ENCODE results near the gene PARD3B. TPM values are rescaled to one million over a fixed set of nuclear protein-coding genes. Genes with fewer than 3 reads are reported as not detected.

PARD3B gene
- total RNA-seq, 3 donors from 2014 or later = 0.18 to 0.48 (median 0.27) TPM

DNA sequence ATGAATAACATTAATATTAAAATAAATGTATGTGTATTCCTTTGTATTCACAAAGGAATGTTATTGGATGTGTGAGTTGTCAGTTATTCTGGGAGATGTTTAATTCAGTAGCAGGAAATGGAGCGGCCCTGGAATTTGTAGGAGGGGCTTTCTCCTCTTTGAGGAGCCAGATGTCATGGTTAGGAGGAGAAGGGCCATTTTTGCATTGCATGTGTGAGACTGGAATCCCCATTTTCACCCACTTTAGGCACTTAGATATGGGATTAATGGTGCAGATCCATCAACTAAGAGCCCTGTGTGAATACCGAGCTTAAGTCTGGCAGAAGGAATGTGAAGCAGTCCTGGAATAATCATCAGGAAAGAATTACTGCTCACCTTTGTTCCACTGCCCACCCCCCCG is 439.2 kb downstream of the PARD3B start:
- Mint-ChIP-seq H3K27me3 (ENCODE audit: low read depth) (no peaks in the 10 kb centered on the region), H3K36me3 (ENCODE audit: insufficient read depth) (no peaks in the 10 kb centered on the region), H3K4me3 (no peak overlapping the region), H3K4me1 (ENCODE audit: low read depth) (peaks cover 15% of the 10 kb centered on the region), H3K9me3 (peaks cover 4% of the 10 kb centered on the region)
- no peak for ATAC-seq
- no peak for DNase-seq

GRCh38 chr2:204986641-204987040 is 441.4 kb downstream of the PARD3B start:
- no peak for ATAC-seq
- no peaks in the 10 kb centered on the region for H3K36me3 Mint-ChIP-seq (ENCODE audit: insufficient read depth)
- H3K4me3 Mint-ChIP-seq = no peak overlapping the region
- no peaks in the 10 kb centered on the region for H3K9me3 Mint-ChIP-seq
- no peak for DNase-seq
- peaks cover 11% of the 10 kb centered on the region for H3K4me1 Mint-ChIP-seq (ENCODE audit: low read depth)
- no peaks in the 10 kb centered on the region for H3K27me3 Mint-ChIP-seq (ENCODE audit: low read depth)

DNA sequence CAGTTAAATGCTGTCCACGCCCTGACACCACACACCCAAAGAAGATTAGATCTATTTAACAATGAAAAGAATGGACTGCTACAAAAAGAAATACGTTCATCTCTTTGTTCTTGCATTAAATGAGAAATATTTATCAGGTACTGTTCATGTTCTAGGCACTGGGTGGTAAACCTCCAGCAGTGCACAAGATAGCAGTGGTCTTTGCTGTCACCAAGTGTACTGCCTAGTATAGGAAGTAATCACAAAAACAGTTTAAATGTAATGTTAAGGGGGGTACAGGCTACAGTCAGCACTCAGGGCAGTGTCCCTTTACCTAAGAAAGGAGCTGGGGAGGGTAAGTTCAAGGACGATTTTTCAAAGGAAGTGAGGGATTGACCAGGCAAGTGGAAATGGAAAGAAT is 443.6 kb downstream of the PARD3B start:
- H3K4me1 Mint-ChIP-seq (ENCODE audit: low read depth) = peaks cover 2% of the 10 kb centered on the region
- no peaks in the 10 kb centered on the region for H3K27me3 Mint-ChIP-seq (ENCODE audit: low read depth)
- H3K9me3 Mint-ChIP-seq = no peaks in the 10 kb centered on the region
- H3K4me3 Mint-ChIP-seq = no peak overlapping the region
- DNase-seq (no peak), ATAC-seq (no peak)
- no peaks in the 10 kb centered on the region for H3K36me3 Mint-ChIP-seq (ENCODE audit: insufficient read depth)

DNA sequence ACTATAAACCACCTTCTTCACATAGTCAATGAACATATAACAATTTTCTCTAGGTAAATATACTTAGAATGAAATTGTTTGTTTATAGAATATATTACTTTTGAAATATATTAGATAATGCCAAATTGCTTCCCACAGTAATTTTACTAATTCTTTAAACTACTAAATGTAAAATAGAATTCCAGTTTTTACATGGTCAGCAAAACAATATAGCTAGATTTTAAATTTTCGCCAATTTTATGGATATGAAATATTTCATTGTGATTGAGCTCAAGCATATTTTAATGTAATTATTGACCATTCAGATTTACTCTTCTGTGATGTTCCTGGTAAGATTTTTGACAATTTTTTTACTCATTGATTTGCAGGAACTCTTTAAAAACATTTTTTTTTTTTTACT is 444.6 kb downstream of the PARD3B start:
- Mint-ChIP-seq H3K27me3 (ENCODE audit: low read depth) (no peaks in the 10 kb centered on the region), H3K36me3 (ENCODE audit: insufficient read depth) (no peaks in the 10 kb centered on the region), H3K4me3 (no peak overlapping the region), H3K4me1 (ENCODE audit: low read depth) (peaks cover 2% of the 10 kb centered on the region), H3K9me3 (no peaks in the 10 kb centered on the region)
- ATAC-seq (no peak), DNase-seq (no peak)

GRCh38 chr2:205001300-205001966 is 456.2 kb downstream of the PARD3B start:
- ATAC-seq = no peak
- H3K4me3 Mint-ChIP-seq = no peak overlapping the region
- DNase-seq = no peak
- H3K36me3 Mint-ChIP-seq (ENCODE audit: insufficient read depth) = no peaks in the 10 kb centered on the region
- no peaks in the 10 kb centered on the region for H3K9me3 Mint-ChIP-seq
- no peaks in the 10 kb centered on the region for H3K27me3 Mint-ChIP-seq (ENCODE audit: low read depth)
- peaks cover 17% of the 10 kb centered on the region for H3K4me1 Mint-ChIP-seq (ENCODE audit: low read depth)

DNA sequence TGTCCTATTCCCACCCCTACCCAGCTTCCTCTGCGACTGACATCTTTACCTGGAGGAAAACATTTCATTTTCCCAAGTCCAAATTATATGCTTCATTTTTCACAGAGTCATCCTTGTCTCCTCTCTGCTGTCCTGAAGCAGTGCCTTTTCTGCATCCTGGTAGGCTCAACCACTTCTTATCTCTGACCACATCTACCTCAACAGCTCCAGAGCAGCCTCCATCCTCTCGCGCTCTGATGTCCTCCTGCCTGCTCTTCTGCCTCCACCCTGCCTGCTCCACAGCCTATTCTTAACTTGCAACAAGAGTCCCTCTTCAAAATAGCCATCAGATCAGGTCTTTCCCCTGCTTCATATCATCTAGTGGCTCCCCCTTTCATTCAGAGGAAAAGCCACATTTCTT is 457.1 kb downstream of the PARD3B start:
- Mint-ChIP-seq H3K27me3 (ENCODE audit: low read depth) (no peaks in the 10 kb centered on the region), H3K9me3 (no peaks in the 10 kb centered on the region), H3K36me3 (ENCODE audit: insufficient read depth) (no peaks in the 10 kb centered on the region), H3K4me3 (no peak overlapping the region), H3K4me1 (ENCODE audit: low read depth) (peaks cover 21% of the 10 kb centered on the region)
- ATAC-seq (no peak), DNase-seq (no peak)

GRCh38 chr2:205003288-205003687 is 458.0 kb downstream of the PARD3B start:
- no peak for DNase-seq
- peaks cover 23% of the 10 kb centered on the region for H3K4me1 Mint-ChIP-seq (ENCODE audit: low read depth)
- H3K9me3 Mint-ChIP-seq = no peaks in the 10 kb centered on the region
- H3K4me3 Mint-ChIP-seq = no peak overlapping the region
- ATAC-seq = no peak
- H3K36me3 Mint-ChIP-seq (ENCODE audit: insufficient read depth) = no peaks in the 10 kb centered on the region
- no peaks in the 10 kb centered on the region for H3K27me3 Mint-ChIP-seq (ENCODE audit: low read depth)

DNA sequence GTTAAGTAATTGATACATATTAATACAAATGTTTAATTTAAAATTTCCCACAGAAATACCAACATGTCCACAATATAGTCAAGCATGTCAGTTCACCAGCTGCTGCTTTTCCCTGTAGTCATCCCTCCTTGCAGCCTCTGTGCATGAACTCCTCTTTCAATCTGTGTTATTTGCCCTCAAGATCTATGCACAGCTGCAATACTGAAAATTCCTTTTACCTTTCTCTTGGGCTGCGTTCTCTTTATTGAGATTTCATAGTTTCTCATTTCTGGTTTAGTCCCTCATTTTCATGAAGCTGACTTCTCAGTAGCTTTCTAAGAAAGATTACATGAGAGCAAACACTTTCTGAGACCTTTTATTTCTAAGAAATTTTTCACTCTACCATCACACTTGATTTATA is 464.9 kb downstream of the PARD3B start:
- H3K4me1 Mint-ChIP-seq (ENCODE audit: low read depth) = peaks cover 11% of the 10 kb centered on the region
- ATAC-seq (no peak), DNase-seq (no peak)
- no peaks in the 10 kb centered on the region for H3K27me3 Mint-ChIP-seq (ENCODE audit: low read depth)
- H3K36me3 Mint-ChIP-seq (ENCODE audit: insufficient read depth) = no peaks in the 10 kb centered on the region
- H3K9me3 Mint-ChIP-seq = no peaks in the 10 kb centered on the region
- H3K4me3 Mint-ChIP-seq = no peak overlapping the region

DNA sequence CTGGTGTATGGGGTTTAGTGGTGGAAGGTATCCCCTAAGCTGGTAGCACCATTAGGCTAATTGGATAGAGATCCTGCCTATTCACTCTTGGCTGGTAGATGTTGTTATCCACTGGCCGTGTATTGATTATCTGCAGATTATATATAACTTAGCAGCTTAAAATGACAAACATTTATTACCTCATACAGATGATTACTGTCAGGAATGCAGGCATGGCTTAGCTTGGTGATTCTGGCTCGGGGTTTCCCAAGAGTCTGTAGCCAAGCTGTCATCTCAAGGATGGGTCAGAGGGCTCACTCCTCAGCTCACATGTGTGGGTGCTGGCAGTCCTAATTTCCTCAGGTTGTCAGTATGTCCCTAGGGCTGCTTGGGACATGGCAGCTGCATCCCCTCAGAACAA is 465.8 kb downstream of the PARD3B start:
- DNase-seq (no peak), ATAC-seq (no peak)
- no peaks in the 10 kb centered on the region for H3K27me3 Mint-ChIP-seq (ENCODE audit: low read depth)
- no peaks in the 10 kb centered on the region for H3K9me3 Mint-ChIP-seq
- no peaks in the 10 kb centered on the region for H3K36me3 Mint-ChIP-seq (ENCODE audit: insufficient read depth)
- H3K4me3 Mint-ChIP-seq = no peak overlapping the region
- H3K4me1 Mint-ChIP-seq (ENCODE audit: low read depth) = peaks cover 11% of the 10 kb centered on the region

GRCh38 chr2:205012961-205013360 is 467.7 kb downstream of the PARD3B start:
- no peak overlapping the region for H3K4me3 Mint-ChIP-seq
- no peaks in the 10 kb centered on the region for H3K36me3 Mint-ChIP-seq (ENCODE audit: insufficient read depth)
- peaks cover 3% of the 10 kb centered on the region for H3K9me3 Mint-ChIP-seq
- no peaks in the 10 kb centered on the region for H3K27me3 Mint-ChIP-seq (ENCODE audit: low read depth)
- ATAC-seq = no peak
- DNase-seq = no peak
- peaks cover 6% of the 10 kb centered on the region for H3K4me1 Mint-ChIP-seq (ENCODE audit: low read depth)

- Mint-ChIP-seq H3K4me3 (no peak overlapping the region), H3K4me1 (ENCODE audit: low read depth) (peaks cover 6% of the 10 kb centered on the region), H3K27me3 (ENCODE audit: low read depth) (no peaks in the 10 kb centered on the region), H3K36me3 (ENCODE audit: insufficient read depth) (no peaks in the 10 kb centered on the region), H3K9me3 (peaks cover 3% of the 10 kb centered on the region)
- no peak for ATAC-seq
- no peak for DNase-seq
These were observed 468.3 kb downstream of the PARD3B start for GRCh38 chr2:205013586-205013985.

DNA sequence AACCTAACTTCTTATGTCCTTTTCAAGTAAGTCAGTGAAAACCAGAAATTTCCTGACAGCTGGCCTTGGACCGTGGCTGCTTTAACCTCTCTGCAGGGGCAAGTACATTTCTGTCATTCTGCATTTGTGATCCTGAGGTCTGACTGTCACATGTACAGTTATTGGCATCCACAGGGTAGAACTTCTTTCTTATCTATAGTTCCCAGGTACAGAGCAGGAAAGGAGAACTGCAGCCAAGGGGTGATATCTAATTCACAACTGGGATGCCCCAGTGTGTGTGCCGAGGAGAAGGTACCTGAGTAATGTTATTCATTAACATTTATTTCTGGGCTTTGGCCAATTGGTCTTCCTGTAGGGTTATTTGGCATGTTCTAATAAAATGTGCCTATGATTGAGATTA is 468.9 kb downstream of the PARD3B start:
- Mint-ChIP-seq H3K9me3 (peaks cover 3% of the 10 kb centered on the region), H3K4me1 (ENCODE audit: low read depth) (peaks cover 6% of the 10 kb centered on the region), H3K36me3 (ENCODE audit: insufficient read depth) (no peaks in the 10 kb centered on the region), H3K27me3 (ENCODE audit: low read depth) (no peaks in the 10 kb centered on the region), H3K4me3 (no peak overlapping the region)
- ATAC-seq (no peak), DNase-seq (no peak)

DNA sequence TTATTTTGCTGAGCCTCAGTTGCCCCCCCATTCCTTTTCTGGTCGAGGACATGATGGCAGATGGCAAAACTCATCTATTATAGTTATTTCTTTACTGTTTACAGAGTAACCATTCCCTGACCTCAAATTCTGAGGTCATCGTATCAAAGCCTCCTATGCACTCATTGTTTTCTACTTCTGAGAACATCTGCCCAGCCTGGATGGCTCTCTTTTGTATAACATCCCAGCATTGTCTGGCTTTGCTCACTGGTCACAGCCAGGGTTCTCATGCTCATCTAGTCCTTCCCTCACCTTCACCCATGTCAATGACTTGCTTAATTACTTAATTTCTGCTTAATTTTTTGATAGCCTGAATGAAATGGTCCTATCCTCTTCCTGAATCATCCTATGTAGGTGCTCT is 472.1 kb downstream of the PARD3B start:
- no peak overlapping the region for H3K4me3 Mint-ChIP-seq
- DNase-seq (no peak), ATAC-seq (no peak)
- no peaks in the 10 kb centered on the region for H3K27me3 Mint-ChIP-seq (ENCODE audit: low read depth)
- no peaks in the 10 kb centered on the region for H3K4me1 Mint-ChIP-seq (ENCODE audit: low read depth)
- no peaks in the 10 kb centered on the region for H3K36me3 Mint-ChIP-seq (ENCODE audit: insufficient read depth)
- H3K9me3 Mint-ChIP-seq = peaks cover 3% of the 10 kb centered on the region

DNA sequence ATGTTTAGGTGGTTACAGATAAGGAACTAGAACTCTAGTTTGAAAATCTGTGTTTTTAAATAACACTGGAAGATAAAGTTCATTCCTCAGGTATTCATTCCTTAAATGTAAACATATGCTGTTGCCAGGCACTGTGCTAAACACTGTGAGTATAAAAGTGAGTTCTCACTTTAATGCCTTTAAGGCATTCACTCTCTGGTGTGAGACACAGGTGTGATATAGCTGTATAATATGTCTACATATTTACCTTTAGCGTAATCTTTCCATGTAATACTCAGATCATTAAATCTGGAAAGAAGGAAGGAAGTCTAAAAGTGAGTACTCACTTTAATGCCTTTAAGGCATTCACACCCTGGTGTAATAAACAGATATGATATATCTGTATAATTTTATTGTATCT is 472.6 kb downstream of the PARD3B start:
- ATAC-seq = no peak
- no peak for DNase-seq
- no peaks in the 10 kb centered on the region for H3K27me3 Mint-ChIP-seq (ENCODE audit: low read depth)
- H3K4me1 Mint-ChIP-seq (ENCODE audit: low read depth) = no peaks in the 10 kb centered on the region
- H3K9me3 Mint-ChIP-seq = peaks cover 3% of the 10 kb centered on the region
- H3K4me3 Mint-ChIP-seq = no peak overlapping the region
- no peaks in the 10 kb centered on the region for H3K36me3 Mint-ChIP-seq (ENCODE audit: insufficient read depth)

DNA sequence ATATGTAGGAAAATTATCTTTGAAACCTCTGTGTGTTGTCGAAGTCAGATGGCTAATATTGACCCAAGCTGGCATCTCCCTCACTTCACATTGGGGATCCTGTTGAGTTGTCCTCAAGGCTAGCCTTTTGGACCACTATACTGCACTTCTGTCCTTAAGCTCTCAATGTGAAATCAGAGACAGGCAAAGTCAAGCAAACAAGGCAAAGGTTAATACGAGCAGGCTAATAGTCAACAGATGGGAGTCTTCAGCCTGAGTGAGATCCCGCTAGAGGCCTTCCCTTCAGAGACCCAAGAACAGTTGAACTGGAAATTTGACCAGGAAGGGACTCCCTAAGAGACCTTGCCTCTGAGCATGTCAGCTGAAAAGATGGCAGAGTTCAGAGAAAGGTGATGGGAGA is 475.4 kb downstream of the PARD3B start:
- DNase-seq = no peak
- Mint-ChIP-seq H3K4me3 (no peak overlapping the region), H3K9me3 (peaks cover 3% of the 10 kb centered on the region), H3K27me3 (ENCODE audit: low read depth) (no peaks in the 10 kb centered on the region), H3K36me3 (ENCODE audit: insufficient read depth) (no peaks in the 10 kb centered on the region), H3K4me1 (ENCODE audit: low read depth) (peaks cover 10% of the 10 kb centered on the region)
- no peak for ATAC-seq

- Mint-ChIP-seq H3K4me3 (no peak overlapping the region), H3K9me3 (no peaks in the 10 kb centered on the region), H3K4me1 (ENCODE audit: low read depth) (peaks cover 18% of the 10 kb centered on the region), H3K27me3 (ENCODE audit: low read depth) (no peaks in the 10 kb centered on the region), H3K36me3 (ENCODE audit: insufficient read depth) (no peaks in the 10 kb centered on the region)
- DNase-seq = no peak
- ATAC-seq = no peak
These were observed 477.6 kb downstream of the PARD3B start for GRCh38 chr2:205022841-205023240.

All from activated T-cell treated with anti-CD3 and anti-CD28 coated beads, Interleukin-2, amount 50 U/mL, for 4 hours (primary cell).